Neural cell (in vitro differentiated cells): ENCODE measurements around the gene CERT1. TPM values are rescaled to one million over a fixed set of nuclear protein-coding genes. Genes with fewer than 3 reads are reported as not detected.

Experiments used
- H2AFZ ChIP-seq: fragments of 200-600, 300-800 bp; sonication (generic), shearing (Covaris generic); 2 replicates; pipeline ENCODE4 v1.6.0; 2014; ENCODE audit warnings: low read depth, mild to moderate bottlenecking, antibody characterized with exemption, low read length, moderate library complexity
- H3F3A ChIP-seq: fragments of 200-600 bp; shearing (Covaris generic); 2 replicates; pipeline ENCODE4 v1.6.1; 2016; ENCODE audit warnings: mild to moderate bottlenecking, moderate library complexity, mixed read lengths, antibody characterized with exemption, low read length; ENCODE audit not compliant: insufficient read depth, poor library complexity, severe bottlenecking
- H3K27ac ChIP-seq: fragments of 200-600, 300-800 bp; sonication (generic), shearing (Covaris generic); 2 replicates; pipeline ENCODE4 v1.5.1; 2014; ENCODE audit warnings: mild to moderate bottlenecking, low read length, moderate library complexity
- H3K27me3 ChIP-seq: fragments of 300-800, 200-600 bp; sonication (generic), shearing (Covaris generic); 2 replicates; pipeline ENCODE4 v1.6.0; 2014; ENCODE audit warnings: mild to moderate bottlenecking, low read depth, low read length, moderate library complexity; ENCODE audit not compliant: insufficient read depth
- H3K36me3 ChIP-seq: fragments of 300-800, 200-600 bp; sonication (generic), shearing (Covaris generic); 2 replicates; pipeline ENCODE4 v1.5.1; 2014; ENCODE audit warnings: mild to moderate bottlenecking, antibody characterized with exemption, low read length, moderate library complexity; ENCODE audit not compliant: insufficient read depth
- H3K4me2 ChIP-seq: fragments of 300-800, 200-600 bp; sonication (generic), shearing (Covaris generic); 2 replicates; pipeline ENCODE4 v1.6.0; 2014; ENCODE audit warnings: mild to moderate bottlenecking, low read length
- H3K4me3 ChIP-seq: fragments of 300-800, 200-600 bp; sonication (generic), shearing (Covaris generic); 2 replicates; pipeline ENCODE4 v1.5.1; 2014; ENCODE audit warnings: mild to moderate bottlenecking, low read length, moderate library complexity
- H3K79me2 ChIP-seq: fragments of 200-600 bp; shearing (Covaris generic); replicated peaks from 2 replicates; pipeline ENCODE4 v1.6.0; 2014; ENCODE audit warnings: mild to moderate bottlenecking, low read length, moderate library complexity; ENCODE audit not compliant: insufficient read depth
- H3K9ac ChIP-seq: fragments of 300-800, 200-600 bp; sonication (generic), shearing (Covaris generic); 2 replicates; pipeline ENCODE4 v1.6.1; 2016; ENCODE audit warnings: mild to moderate bottlenecking, low read length, mixed read lengths
- H3K9me2 ChIP-seq: fragments of 200-600 bp; shearing (Covaris generic); 2 replicates; pipeline ENCODE4 v1.6.1; 2016; ENCODE audit warnings: mild to moderate bottlenecking, low read length, mixed read lengths; ENCODE audit not compliant: insufficient read depth
- H3K9me3 ChIP-seq: fragments of 200-600, 300-800 bp; sonication (generic), shearing (Covaris generic); 2 replicates; pipeline ENCODE4 v1.6.1; 2016; ENCODE audit warnings: mild to moderate bottlenecking, mixed run types, low read length, moderate library complexity, mixed read lengths
- H4K20me1 ChIP-seq: fragments of 200-600 bp; shearing (Covaris generic); 2 replicates; pipeline ENCODE4 v1.6.1; 2016; ENCODE audit warnings: mild to moderate bottlenecking, mixed run types; ENCODE audit not compliant: insufficient read depth
- CTCF ChIP-seq: fragments of 450-650 bp; IDR thresholded peaks from 2 replicates; pipeline ENCODE4 v1.5.1; 2014; ENCODE audit warnings: antibody characterized with exemption, mild to moderate bottlenecking, moderate library complexity; ENCODE audit not compliant: poor library complexity, severe bottlenecking
- EP300 ChIP-seq: fragments of 450-650 bp; conservative IDR thresholded peaks from 2 replicates; pipeline ENCODE4 v1.6.1; 2014; ENCODE audit warnings: antibody characterized with exemption, mild to moderate bottlenecking, moderate library complexity; ENCODE audit not compliant: poor library complexity, severe bottlenecking
- EZH2 ChIP-seq: fragments of 200-600, 300-800 bp; shearing (Covaris generic), sonication (generic); IDR thresholded peaks from 2 replicates; pipeline ENCODE4 v1.6.1; 2014; ENCODE audit warnings: antibody characterized with exemption, low read length, borderline replicate concordance, mild to moderate bottlenecking; ENCODE audit not compliant: insufficient read depth, poor library complexity, severe bottlenecking
- MXI1 ChIP-seq: fragments of 450-650 bp; conservative IDR thresholded peaks from 2 replicates; pipeline ENCODE4 v1.6.1; 2014; ENCODE audit warnings: antibody characterized with exemption, mild to moderate bottlenecking; ENCODE audit not compliant: poor library complexity, severe bottlenecking
- POLR2AphosphoS5 ChIP-seq: IDR thresholded peaks from 2 replicates; pipeline ENCODE4 v1.6.1; 2012
- RAD21 ChIP-seq: fragments of 450-650 bp; conservative IDR thresholded peaks from 2 replicates; pipeline ENCODE4 v1.6.1; 2014; ENCODE audit warnings: antibody characterized with exemption, mild to moderate bottlenecking, moderate library complexity
- REST ChIP-seq: IDR thresholded peaks from 2 replicates; pipeline ENCODE4 v1.6.1; 2012; ENCODE audit warnings: borderline replicate concordance
- SMC3 ChIP-seq: fragments of 450-650 bp; conservative IDR thresholded peaks from 2 replicates; pipeline ENCODE4 v1.6.1; 2014; ENCODE audit warnings: antibody characterized with exemption, mild to moderate bottlenecking, moderate library complexity; ENCODE audit not compliant: poor library complexity
- TAF1 ChIP-seq: IDR thresholded peaks from 2 replicates; pipeline ENCODE4 v1.6.1; 2012; ENCODE audit warnings: low read depth
- polyA plus RNA-seq: library from polyadenylated mRNA; depleted of rRNA; stranded (reverse); fragments of >200 nt; gene quantifications from 2 replicates; pipeline ENCODE4 v1.2.3, GENCODE V29; 2014

The CERT1 gene
- polyA plus RNA-seq, 1 donor from 2014 or later: 24.3 TPM

GRCh38 chr5:75435096-75435495 lies 76.3 kb downstream of the CERT1 start:
- Histone ChIP-seq H3K4me2 (no peak overlapping the region), H3K4me3 (no peak overlapping the region), H3K36me3 (peaks cover 5% of the 10 kb centered on the region), H4K20me1 (no peaks in the 10 kb centered on the region), H3K79me2 (peaks cover 5% of the 10 kb centered on the region), H3K27ac (no peak overlapping the region), H3F3A (no peaks in the 10 kb centered on the region), H3K27me3 (no peaks in the 10 kb centered on the region), H3K9me2 (no peaks in the 10 kb centered on the region), H3K9ac (no peak overlapping the region), H2AFZ (no peak overlapping the region), H3K9me3 (no peaks in the 10 kb centered on the region)
- TF ChIP-seq MXI1 (no peak), RAD21 (no peak), EZH2 (no peak), TAF1 (no peak), SMC3 (no peak), EP300 (no peak), CTCF (no peak), POLR2AphosphoS5 (no peak), REST (no peak)

GRCh38 chr5:75433814-75434506 lies 77.5 kb downstream of the CERT1 start:
- no peaks in the 10 kb centered on the region for H3K27me3 ChIP-seq
- H4K20me1 ChIP-seq: no peaks in the 10 kb centered on the region
- no peak overlapping the region for H3K4me2 ChIP-seq
- no peak overlapping the region for H2AFZ ChIP-seq
- no peak overlapping the region for H3K4me3 ChIP-seq
- H3K9me3 ChIP-seq: no peaks in the 10 kb centered on the region
- peaks cover 5% of the 10 kb centered on the region for H3K36me3 ChIP-seq
- H3K79me2 ChIP-seq: peaks cover 5% of the 10 kb centered on the region
- H3K27ac ChIP-seq: no peak overlapping the region
- no peaks in the 10 kb centered on the region for H3K9me2 ChIP-seq
- no peak overlapping the region for H3K9ac ChIP-seq
- TF ChIP-seq CTCF (no peak), REST (no peak), RAD21 (no peak), TAF1 (no peak), MXI1 (no peak), POLR2AphosphoS5 (no peak), EZH2 (no peak), SMC3 (no peak), EP300 (no peak)
- H3F3A ChIP-seq: no peaks in the 10 kb centered on the region
